ENCODE measurements around the gene TMEM215. TPM values are rescaled to one million over a fixed set of nuclear protein-coding genes. Genes with fewer than 3 reads are reported as not detected.

TMEM215 gene
- total and polyA plus RNA-seq, 2 of the 8 experiments (the other 6 are each of a cell fraction or from before 2014, with no cell fraction given), result 0.33 to 0.67 TPM

DNA sequence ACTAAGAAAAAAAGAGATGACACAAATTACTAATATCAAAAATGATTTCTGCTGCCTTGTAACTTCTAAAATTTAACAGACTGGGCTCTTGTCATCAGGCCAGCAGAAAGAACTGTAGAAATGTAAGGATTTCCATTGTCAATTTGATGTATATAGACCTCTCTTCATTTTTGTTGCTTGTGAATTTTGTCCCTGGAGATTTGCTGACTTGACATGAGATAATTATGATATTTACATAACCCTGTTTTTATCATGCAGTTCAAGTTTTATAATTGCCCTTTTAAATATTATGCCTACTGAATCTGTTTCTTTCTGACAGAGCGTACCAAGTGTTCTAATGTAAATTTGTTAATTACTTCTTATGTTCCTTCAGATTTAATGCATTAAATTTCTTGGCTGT lies 23.9 kb downstream of the TMEM215 start (continued):
- TF ChIP-seq, protein P1, sequence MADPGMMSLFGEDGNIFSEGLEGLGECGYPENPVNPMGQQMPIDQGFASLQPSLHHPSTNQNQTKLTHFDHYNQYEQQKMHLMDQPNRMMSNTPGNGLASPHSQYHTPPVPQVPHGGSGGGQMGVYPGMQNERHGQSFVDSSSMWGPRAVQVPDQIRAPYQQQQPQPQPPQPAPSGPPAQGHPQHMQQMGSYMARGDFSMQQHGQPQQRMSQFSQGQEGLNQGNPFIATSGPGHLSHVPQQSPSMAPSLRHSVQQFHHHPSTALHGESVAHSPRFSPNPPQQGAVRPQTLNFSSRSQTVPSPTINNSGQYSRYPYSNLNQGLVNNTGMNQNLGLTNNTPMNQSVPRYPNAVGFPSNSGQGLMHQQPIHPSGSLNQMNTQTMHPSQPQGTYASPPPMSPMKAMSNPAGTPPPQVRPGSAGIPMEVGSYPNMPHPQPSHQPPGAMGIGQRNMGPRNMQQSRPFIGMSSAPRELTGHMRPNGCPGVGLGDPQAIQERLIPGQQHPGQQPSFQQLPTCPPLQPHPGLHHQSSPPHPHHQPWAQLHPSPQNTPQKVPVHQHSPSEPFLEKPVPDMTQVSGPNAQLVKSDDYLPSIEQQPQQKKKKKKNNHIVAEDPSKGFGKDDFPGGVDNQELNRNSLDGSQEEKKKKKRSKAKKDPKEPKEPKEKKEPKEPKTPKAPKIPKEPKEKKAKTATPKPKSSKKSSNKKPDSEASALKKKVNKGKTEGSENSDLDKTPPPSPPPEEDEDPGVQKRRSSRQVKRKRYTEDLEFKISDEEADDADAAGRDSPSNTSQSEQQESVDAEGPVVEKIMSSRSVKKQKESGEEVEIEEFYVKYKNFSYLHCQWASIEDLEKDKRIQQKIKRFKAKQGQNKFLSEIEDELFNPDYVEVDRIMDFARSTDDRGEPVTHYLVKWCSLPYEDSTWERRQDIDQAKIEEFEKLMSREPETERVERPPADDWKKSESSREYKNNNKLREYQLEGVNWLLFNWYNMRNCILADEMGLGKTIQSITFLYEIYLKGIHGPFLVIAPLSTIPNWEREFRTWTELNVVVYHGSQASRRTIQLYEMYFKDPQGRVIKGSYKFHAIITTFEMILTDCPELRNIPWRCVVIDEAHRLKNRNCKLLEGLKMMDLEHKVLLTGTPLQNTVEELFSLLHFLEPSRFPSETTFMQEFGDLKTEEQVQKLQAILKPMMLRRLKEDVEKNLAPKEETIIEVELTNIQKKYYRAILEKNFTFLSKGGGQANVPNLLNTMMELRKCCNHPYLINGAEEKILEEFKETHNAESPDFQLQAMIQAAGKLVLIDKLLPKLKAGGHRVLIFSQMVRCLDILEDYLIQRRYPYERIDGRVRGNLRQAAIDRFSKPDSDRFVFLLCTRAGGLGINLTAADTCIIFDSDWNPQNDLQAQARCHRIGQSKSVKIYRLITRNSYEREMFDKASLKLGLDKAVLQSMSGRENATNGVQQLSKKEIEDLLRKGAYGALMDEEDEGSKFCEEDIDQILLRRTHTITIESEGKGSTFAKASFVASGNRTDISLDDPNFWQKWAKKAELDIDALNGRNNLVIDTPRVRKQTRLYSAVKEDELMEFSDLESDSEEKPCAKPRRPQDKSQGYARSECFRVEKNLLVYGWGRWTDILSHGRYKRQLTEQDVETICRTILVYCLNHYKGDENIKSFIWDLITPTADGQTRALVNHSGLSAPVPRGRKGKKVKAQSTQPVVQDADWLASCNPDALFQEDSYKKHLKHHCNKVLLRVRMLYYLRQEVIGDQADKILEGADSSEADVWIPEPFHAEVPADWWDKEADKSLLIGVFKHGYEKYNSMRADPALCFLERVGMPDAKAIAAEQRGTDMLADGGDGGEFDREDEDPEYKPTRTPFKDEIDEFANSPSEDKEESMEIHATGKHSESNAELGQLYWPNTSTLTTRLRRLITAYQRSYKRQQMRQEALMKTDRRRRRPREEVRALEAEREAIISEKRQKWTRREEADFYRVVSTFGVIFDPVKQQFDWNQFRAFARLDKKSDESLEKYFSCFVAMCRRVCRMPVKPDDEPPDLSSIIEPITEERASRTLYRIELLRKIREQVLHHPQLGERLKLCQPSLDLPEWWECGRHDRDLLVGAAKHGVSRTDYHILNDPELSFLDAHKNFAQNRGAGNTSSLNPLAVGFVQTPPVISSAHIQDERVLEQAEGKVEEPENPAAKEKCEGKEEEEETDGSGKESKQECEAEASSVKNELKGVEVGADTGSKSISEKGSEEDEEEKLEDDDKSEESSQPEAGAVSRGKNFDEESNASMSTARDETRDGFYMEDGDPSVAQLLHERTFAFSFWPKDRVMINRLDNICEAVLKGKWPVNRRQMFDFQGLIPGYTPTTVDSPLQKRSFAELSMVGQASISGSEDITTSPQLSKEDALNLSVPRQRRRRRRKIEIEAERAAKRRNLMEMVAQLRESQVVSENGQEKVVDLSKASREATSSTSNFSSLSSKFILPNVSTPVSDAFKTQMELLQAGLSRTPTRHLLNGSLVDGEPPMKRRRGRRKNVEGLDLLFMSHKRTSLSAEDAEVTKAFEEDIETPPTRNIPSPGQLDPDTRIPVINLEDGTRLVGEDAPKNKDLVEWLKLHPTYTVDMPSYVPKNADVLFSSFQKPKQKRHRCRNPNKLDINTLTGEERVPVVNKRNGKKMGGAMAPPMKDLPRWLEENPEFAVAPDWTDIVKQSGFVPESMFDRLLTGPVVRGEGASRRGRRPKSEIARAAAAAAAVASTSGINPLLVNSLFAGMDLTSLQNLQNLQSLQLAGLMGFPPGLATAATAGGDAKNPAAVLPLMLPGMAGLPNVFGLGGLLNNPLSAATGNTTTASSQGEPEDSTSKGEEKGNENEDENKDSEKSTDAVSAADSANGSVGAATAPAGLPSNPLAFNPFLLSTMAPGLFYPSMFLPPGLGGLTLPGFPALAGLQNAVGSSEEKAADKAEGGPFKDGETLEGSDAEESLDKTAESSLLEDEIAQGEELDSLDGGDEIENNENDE (IDR thresholded peaks at IDR 0.05; ENCODE audit: insufficient replicate concordance, low read length), result no peak
- TF ChIP-seq SP2 (IDR thresholded peaks at IDR 0.05; ENCODE audit: low read length), result no peak
- no peak for TF ChIP-seq GTF2F1 (IDR thresholded peaks at IDR 0.05; ENCODE audit: borderline replicate concordance, low read depth, low read length)
- no peak for TF ChIP-seq CHD1 (IDR thresholded peaks at IDR 0.05; ENCODE audit: low read depth, low read length)
- TF ChIP-seq, protein P2, sequence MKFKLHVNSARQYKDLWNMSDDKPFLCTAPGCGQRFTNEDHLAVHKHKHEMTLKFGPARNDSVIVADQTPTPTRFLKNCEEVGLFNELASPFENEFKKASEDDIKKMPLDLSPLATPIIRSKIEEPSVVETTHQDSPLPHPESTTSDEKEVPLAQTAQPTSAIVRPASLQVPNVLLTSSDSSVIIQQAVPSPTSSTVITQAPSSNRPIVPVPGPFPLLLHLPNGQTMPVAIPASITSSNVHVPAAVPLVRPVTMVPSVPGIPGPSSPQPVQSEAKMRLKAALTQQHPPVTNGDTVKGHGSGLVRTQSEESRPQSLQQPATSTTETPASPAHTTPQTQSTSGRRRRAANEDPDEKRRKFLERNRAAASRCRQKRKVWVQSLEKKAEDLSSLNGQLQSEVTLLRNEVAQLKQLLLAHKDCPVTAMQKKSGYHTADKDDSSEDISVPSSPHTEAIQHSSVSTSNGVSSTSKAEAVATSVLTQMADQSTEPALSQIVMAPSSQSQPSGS (IDR thresholded peaks at IDR 0.05; ENCODE audit: low read length), result no peak
- no peak for TF ChIP-seq SIX5 (IDR thresholded peaks at IDR 0.05; ENCODE audit: low read depth, low read length)

Data from H1 (cell line).